HG02588 (cell line): Measurements from ENCODE around the gene TMEM145.
"Not testable (repeated sequence)": the region's sequence is repeated elsewhere in the genome, so short reads cannot be mapped to it uniquely, and the experiment has no call there.

ENCODE experiments used
- ATAC-seq: cut with Tn5 transposase; IDR thresholded peaks from one replicate; pipeline ENCODE4 v1.9.1; 2021; ENCODE audit warnings: mild to moderate bottlenecking, moderate library complexity; ENCODE audit not compliant: unreplicated experiment

The TMEM145 gene

DNA sequence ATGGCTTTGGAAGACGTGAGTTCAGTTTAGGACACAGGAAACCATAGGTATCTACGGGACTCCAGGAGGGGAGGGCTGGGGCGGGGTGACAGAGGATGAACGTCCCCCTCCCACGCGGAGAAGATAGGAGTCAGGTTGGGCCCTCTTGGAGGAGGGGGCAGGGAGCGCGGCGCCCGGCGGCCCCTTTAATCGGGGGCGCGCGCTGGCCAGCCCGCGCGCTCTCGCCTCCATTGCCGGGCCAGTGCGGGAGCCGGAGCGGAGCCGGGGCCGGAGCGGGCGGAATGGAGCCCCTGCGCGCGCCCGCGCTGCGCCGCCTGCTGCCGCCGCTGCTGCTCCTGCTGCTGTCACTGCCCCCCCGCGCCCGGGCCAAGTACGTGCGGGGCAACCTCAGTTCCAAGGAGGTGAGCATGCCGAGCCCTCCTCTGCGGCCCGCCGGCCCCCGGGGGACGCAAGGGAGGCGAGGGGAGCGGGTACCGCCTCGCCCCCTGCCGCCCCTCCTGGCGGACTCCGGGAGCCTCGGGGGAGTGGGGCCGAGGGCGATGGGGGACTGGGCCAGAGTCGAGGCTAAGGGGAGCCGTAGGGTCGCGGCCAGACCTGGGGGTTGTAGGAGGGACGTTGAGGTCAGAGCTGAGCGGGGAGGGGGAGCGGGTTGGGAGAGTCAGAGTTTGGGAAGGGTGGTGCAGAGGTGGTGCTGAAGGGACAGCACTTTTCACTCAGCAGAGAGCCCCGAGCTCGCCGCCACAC is at the start of gene TMEM145:
TSS of gene TMEM145 (plus strand) at position 214 of the 744 bp plus-strand sequence. CDS start at position 282, 68 bp downstream.
- no peak for ATAC-seq

DNA sequence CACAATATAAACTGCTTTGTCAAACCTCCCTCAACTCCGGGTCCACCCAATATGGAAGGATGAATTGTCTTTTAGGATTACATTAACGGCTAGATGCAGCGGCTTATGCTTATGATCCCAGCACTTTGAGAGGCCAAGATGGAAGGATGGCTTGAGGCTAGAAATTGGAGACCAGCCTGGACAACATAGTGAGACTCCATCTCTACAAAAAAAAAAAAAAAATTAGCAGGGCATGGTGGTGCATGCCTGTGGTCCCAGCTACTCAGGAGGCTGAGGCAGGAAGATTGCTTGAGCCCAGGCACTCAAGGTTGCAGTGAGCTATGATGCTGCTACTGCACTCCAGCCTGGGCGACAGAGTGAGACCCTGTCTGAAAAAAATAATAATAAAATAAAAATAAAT is 47.0 kb upstream of the TMEM145 start:
- not testable (repeated sequence) for ATAC-seq

DNA sequence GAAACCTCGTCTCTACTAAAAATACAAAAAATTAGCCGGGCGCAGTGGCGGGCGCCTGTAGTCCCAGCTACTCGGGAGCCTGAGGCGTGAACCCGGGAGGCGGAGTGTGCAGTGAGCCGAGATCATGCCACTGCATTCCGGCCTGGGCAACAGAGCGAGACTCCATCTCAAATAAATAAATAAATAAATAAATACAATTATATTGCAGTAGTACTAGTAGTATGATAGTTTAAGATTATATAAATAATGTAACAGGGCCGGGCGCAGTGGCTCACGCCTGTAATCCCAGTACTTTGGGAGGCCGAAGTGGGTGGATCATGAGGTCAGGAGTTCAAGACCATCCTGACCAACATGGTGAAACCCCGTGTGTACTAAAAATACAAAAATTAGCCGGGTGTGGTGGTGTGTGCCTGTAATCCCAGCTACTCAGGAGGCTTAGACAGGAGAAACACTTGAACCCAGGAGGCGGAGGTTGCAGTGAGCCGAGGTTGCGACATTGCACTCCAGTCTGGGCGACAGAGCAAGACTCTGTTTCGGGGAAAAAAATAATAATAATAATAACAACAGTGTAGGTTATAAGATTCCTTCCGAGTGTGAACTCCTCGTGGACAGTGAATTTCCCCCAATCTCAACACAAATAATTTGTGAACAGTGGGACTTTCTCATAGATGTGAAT is 46.0 kb upstream of the TMEM145 start:
- ATAC-seq = not testable (repeated sequence)

DNA sequence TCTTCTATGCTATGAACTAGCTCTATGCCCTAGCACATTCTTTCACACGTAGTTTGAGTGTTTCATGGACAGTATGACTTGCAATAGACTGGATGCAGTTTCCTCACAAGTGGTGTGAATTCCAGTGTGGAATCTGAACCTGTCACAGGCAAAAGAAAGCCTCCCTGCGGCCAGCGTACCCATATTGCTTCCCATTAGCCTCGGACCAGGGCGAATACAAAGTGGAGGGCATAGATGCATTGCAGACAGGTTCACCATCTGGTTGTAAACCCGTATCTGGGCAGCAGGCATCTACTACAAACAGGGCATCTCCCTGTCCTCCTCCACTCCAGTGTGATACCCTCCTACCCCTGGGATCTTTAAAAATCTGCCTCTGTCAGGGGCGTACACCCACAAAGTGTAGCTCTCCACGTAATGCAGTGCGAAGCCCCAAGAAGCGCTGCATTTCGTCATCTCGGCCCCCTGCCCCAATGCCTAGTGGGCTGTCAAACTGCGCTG is 45.4 kb upstream of the TMEM145 start:
- no peak for ATAC-seq

DNA sequence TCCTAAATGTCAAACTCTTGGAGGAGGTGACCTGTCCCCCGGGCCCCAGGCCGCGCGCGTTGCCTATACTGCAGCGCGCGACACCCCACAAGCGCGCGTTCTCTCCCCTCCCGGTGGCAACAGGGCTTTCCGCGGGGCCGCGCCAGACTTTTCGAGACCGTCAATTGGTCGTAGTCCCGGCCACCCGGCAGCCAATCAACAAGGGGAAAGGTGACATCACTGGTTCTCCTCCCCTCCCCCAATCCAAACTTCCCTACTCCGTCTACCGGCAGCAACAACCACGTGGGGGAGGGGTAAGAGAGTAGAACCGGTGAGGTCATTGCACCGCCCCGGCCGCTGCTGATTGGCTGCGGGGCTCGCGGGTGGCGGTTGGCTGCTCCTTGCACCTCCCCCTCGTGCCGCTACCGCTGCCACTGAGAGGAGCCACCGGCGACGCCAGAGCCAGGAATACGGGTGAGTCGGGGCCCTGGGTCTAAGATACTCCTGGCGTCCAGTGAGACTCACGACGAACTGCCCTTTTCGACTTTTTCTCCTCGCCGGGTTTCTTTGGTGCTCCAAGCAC is 44.9 kb upstream of the TMEM145 start:
- peak; percentile 50 for ATAC-seq

DNA sequence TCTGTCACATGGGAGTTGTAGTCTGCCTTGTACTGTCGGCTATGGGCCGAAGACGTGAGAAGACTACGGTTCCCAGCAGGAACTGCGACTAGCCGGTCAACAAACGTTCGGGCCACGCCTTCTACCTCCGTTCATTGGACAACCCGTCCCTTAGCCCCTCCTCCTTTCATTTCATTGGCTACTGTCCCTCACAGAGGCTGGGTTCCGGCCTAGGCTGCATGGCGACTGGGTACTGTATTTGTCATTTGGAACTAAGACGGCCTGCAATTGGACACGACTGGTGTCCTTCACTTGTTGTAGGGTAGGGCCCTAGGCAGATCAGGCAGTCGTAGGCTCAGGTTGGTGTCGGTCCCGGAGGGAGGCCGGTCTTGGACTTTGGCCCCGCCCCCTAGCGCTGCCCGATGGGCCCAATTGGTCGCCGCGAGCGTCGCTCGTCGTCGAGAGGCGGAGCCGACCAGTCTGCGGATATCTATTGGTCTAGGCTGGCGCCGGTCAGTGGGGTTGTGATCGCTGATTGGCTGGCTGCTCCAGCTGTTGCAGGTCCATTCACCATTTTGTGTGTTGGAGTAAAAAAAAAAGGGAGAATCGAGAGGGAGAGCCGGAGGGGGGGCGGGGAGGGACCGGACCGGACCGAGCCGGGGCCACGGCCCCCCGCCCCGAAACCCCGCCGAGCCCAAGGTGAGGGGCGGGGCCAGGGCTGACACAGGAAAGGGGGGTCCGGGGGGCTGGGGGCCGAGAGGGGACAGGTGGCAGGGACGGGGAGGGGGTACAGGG is 44.2 kb upstream of the TMEM145 start, which contains the start of gene CIC:
TSS of gene CIC (plus strand) at position 549 of the 774 bp plus-strand sequence. CDS start 2,532 bp downstream, outside the sequence.
- peak; percentile 75 for ATAC-seq

DNA sequence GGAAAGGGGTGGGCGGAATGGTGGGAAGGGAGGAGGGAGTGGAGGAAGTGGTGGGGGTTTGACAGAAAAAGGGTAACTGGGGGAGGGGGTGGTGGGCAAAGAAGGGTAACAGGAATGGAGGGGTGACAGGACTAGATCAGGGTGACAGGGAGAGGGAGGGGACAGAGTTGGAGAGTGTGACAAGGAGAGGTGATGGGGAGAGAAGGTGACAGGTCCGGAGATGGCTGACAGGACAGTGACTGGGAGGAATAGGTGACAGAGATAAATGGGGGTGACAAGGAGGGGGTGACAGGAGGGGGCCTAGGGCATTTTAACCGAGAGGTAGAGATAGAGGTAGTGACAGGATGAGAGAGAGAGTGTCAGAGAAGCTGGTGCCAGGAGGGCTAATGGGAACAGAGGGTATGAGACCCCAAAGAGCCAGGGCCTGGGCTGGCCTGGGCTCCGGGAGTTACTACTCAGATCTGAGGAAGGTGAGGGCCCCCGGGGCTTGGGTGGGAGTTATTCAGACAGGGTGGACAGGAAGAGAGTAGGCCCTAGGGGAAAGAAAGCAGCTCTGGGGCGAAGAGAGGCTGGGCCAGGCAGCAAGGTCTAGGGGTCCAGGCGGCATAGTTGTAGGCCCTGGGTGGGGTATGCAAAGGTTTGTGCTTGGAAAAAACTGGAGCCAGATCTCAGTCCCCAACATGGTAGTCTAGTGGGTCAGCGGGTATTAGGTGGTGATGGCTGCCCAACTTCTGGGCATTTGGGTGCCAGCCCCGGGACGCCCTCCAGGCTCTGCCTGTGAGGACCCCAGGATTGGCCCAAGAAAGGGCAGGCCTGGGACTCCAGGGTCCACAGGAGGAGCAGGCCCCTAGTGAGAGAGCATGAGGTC is 43.4 kb upstream of the TMEM145 start:
- ATAC-seq = no peak

DNA sequence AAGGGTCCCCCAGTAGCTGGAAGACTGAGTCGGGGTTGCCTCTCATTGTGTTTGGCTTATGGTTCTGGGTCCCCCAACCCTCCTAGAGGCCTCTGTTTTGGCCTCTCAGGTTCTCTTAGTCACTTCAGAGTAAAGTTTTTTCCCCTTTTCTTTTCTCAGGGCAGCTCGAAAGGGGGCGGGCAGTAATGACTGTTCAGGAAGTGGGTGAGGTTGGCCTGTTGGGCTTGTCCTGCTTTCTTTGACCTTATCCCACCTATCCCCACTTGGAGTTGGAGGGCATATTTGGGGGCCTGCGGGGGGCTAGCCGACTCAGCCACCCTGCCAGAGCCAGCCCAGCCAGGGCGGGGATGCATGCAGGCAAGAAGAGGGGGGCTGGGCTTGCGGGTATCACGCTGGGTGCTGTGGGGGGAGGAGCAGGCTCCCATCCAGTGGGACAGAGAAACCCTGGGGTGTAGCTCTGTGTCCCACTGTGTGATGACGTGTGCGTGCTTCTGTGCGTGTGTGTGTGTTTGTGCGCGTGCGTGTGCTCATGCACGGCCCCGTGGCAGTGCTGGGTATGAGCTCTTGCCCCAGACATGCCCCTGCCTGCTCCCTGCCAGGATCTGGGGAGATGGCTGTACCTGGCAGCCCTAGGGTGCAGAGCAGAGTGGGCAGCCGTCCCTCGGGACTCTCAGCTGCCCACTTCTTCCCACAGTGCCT is 42.6 kb upstream of the TMEM145 start:
- ATAC-seq = no peak

DNA sequence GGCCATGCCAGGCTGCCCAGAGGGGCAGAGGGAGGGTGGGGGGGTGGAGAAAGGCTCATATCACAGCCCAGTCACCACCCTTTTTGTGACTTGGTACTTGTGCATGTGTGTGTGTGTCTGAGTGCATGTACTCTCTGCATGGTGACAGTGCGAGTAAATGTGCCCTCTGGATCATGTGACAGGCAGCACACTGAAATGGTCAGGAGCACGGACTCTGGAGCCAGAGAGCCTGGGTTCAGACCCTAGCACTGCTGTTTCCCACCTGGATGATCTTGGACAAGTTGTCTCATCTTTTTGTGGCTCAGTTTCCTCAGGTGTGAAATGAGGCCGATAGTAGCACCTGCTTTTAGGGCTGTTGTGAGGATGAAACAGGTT is 42.1 kb upstream of the TMEM145 start:
- ATAC-seq = no peak

DNA sequence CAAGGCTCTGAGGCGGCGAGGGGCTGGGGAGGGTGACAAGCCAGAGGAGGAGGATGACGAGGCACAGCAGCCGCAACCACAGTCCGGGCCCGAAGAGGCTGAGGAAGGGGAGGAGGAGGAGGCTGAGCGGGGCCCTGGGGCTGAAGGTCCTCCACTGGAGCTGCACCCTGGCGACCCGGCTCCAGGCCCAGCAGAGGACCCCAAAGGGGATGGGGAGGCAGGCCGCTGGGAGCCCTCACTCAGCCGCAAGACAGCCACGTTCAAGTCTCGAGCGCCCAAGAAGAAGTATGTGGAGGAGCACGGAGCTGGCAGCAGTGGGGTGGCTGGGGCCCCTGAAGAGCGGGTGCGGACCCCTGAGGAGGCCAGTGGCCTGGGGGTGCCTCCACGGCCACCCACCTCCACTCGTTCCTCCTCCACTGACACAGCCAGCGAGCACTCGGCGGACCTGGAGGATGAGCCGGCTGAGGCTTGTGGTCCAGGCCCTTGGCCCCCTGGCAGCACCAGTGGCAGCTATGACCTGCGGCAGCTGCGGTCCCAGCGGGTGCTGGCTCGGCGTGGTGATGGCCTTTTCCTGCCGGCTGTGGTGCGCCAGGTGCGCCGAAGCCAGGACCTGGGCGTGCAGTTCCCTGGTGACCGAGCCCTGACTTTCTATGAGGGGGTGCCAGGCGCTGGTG is 41.1 kb upstream of the TMEM145 start:
- ATAC-seq = no peak

DNA sequence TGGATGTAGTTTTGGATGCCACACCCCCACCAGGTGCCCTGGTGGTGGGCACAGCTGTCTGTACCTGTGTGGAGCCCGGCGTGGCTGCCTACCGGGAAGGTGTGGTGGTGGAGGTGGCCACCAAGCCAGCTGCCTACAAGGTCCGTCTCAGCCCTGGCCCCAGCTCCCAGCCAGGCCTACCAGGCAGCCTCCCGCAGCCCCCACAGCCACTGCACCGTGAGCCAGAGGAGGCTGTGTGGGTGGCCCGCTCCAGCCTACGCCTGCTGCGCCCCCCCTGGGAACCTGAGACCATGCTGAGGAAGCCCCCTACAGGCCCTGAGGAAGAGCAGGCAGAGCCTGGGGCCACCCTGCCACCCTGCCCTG is 40.6 kb upstream of the TMEM145 start:
- ATAC-seq = no peak

DNA sequence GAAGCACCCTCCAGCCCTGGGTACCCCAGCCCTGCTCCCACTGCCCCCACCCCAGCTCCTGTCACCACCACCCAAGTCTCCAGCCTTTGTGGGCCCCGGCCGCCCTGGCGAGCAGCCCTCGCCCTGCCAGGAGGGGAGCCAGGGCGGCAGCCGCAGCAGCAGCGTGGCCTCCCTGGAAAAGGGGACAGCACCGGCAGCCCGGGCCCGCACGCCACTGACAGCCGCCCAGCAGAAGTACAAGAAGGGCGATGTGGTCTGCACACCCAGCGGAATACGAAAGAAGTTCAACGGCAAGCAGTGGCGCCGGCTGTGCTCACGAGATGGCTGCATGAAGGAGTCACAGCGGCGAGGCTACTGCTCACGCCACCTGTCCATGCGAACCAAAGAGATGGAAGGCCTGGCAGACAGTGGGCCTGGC is 40.1 kb upstream of the TMEM145 start:
- ATAC-seq = no peak

DNA sequence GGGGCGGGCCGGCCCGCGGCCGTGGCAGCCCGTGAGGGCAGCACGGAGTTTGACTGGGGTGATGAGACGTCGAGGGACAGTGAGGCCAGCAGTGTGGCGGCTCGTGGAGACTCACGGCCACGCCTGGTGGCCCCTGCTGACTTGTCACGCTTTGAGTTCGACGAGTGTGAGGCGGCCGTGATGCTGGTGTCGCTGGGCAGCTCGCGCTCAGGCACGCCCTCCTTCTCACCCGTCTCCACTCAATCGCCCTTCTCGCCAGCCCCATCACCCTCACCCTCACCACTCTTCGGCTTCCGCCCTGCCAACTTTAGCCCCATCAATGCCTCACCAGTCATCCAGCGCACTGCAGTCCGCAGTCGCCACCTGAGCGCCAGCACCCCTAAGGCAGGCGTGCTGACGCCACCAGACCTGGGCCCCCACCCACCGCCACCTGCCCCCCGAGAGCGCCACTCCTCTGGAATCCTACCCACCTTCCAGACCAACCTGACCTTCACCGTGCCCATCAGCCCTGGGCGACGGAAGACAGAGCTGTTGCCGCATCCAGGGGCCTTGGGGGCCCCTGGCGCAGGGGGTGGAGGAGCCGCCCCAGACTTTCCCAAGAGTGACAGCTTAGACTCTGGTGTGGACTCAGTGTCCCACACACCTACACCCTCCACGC is 39.6 kb upstream of the TMEM145 start:
- ATAC-seq = no peak

DNA sequence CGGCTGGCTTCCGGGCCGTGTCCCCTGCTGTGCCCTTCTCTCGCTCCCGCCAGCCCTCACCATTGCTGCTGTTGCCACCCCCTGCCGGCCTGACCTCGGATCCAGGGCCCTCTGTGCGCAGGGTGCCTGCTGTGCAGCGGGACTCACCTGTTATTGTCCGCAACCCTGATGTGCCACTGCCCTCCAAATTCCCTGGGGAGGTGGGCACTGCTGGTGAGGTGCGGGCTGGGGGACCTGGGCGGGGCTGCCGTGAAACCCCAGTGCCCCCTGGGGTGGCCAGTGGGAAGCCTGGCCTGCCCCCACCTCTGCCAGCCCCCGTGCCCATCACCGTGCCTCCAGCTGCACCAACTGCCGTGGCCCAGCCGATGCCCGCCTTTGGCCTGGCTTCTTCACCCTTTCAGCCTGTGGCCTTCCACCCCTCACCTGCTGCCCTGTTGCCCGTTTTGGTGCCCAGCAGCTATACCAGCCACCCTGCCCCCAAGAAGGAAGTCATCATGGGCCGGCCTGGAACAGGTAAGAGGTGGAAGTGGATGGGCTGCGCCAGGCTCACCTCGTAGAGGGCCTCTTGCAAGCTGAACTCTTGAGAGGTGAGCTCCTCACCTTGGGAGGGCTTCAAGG is 38.9 kb upstream of the TMEM145 start:
- ATAC-seq = no peak

DNA sequence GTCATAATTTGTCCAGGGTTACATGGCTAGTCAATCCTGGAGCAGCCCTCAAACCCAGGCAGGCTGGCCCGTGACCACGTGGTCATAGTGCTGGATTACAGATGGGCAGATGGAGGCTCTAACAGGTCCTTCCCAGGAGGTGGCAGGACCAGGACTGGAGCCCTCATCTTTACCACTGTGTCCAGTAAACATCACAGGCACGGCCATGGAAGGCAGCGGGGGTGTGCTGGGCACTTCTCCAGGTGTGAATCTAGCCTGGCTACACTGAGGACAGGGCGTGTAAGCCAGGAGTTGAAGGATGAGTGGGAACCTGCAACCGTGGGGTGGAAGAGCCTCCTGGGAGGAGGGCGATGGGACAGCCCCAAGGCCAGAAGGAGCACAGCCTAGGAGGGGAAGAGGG is 38.0 kb upstream of the TMEM145 start:
- ATAC-seq = no peak

DNA sequence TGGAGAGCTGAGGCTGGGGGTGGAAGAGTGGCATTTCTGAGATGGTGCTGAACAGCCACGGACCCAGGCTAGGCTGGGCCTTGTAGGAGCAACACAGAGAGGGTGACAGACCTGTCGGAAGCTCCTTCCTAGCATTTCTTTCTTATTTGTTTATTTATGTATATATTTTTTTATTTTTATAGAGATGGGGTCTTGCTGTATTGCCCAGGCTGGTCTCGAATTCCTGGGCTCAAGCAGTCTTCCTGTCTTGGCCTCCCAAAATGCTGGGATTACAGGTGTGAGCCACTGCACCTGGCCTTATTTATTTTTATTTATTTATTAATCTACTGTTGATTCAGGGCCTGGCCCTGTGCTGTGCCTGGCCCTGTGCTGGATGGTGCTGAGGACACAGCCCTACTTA is 37.6 kb upstream of the TMEM145 start:
- no peak for ATAC-seq

DNA sequence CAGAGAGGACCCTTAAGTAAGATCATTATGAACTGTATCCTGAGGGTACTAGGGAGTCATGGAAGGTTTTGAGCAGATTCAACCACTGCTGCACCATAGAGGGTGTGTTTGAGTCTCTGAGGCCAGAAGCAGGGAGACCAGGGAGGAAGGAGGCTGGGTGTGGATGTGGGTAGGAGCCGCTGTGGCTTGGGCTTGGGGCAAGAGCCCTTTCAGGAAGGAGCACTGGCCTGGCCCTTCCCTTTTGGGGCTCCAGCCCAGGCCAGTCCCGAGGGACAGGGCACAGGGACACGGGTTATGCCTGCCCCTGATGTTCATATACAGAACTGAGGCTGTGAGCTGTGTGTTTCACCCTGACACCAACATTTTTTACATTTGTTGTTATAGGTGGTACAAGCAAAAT is 36.8 kb upstream of the TMEM145 start:
- ATAC-seq = no peak

DNA sequence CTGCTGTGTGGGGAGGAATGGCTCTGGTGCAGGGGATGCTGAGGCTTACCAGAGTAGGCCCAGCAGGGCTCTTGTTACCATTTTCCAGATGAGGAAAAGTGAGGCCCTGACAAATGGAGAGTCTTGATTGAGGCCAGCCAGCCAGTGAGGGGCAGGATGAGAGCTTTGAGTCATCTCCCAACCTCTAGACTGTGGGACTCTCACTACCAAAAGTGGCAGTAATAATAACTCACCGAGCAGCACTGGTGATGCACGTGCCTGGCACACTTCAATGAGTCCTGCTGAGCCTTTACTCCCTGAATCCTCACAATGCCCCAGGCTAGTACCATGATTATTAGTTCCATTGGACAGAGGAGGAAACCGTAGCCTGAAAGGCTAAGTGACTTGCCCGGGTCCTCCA is 36.3 kb upstream of the TMEM145 start:
- no peak for ATAC-seq
